HG03521 (cell line): ENCODE measurements around the gene MYF6.

Experiments used
- ATAC-seq: cut with Tn5 transposase; IDR thresholded peaks from one replicate; pipeline ENCODE4 v1.9.1; 2021; ENCODE audit warnings: mild to moderate bottlenecking, moderate library complexity; ENCODE audit not compliant: unreplicated experiment

MYF6 gene

GRCh38 chr12:80749456-80749855 lies 42.0 kb downstream of the MYF6 start:
- no peak for ATAC-seq

- ATAC-seq: no peak
Measured at GRCh38 chr12:80752464-80752863, 45.0 kb downstream of the MYF6 start.

- ATAC-seq: no peak
Measured at GRCh38 chr12:80754274-80754673, 46.8 kb downstream of the MYF6 start.

- no peak for ATAC-seq
Measured at GRCh38 chr12:80756875-80757274, 49.4 kb downstream of the MYF6 start.
